Measurements from ENCODE around the gene ILF3. TPM values are rescaled to one million over a fixed set of nuclear protein-coding genes. Genes with fewer than 3 reads are reported as not detected.

The ILF3 gene
- total RNA-seq, 1 donor from 2014 or later = 509 TPM

- no peaks in the 10 kb centered on the region for H3K27me3 Mint-ChIP-seq (ENCODE audit: low read depth)
- peak; percentile 44 for DNase-seq (ENCODE audit: low spot score)
- H3K4me3 Mint-ChIP-seq (ENCODE audit: low read depth) = peak overlapping the region; percentile 95
- intact Hi-C loops (cut with micrococcal nuclease) = loop anchor here (5.0 kb wide), 1 partner anchor 94 kb away; no protein-coding TSS in a partner anchor
- H3K4me1 Mint-ChIP-seq (ENCODE audit: low read depth) = peaks cover 17% of the 10 kb centered on the region
- peak overlapping the region; percentile 80 for H3K27ac Mint-ChIP-seq
- H3K9me3 Mint-ChIP-seq = no peaks in the 10 kb centered on the region
- peaks cover 11% of the 10 kb centered on the region for H3K36me3 Mint-ChIP-seq (ENCODE audit: low read depth)
Measured at GRCh38 chr19:10718205-10719196, 64.4 kb downstream of the ILF3 start.

GRCh38 chr19:10719466-10719961 lies 65.4 kb downstream of the ILF3 start:
- peaks cover 20% of the 10 kb centered on the region for H3K4me1 Mint-ChIP-seq (ENCODE audit: low read depth)
- H3K27me3 Mint-ChIP-seq (ENCODE audit: low read depth) = no peaks in the 10 kb centered on the region
- H3K4me3 Mint-ChIP-seq (ENCODE audit: low read depth) = peak overlapping the region; percentile 95
- H3K36me3 Mint-ChIP-seq (ENCODE audit: low read depth) = peaks cover 8% of the 10 kb centered on the region
- H3K27ac Mint-ChIP-seq = peak overlapping the region; percentile 80
- no peak for DNase-seq (ENCODE audit: low spot score)
- H3K9me3 Mint-ChIP-seq = no peaks in the 10 kb centered on the region
- intact Hi-C loops (cut with micrococcal nuclease) = loop anchor here (5.0 kb wide), 1 partner anchor 93 kb away; no protein-coding TSS in a partner anchor

- intact Hi-C loops (cut with micrococcal nuclease) = no loop called here
- no peak overlapping the region for H3K27ac Mint-ChIP-seq
- no peak for DNase-seq (ENCODE audit: low spot score)
- no peaks in the 10 kb centered on the region for H3K9me3 Mint-ChIP-seq
- H3K36me3 Mint-ChIP-seq (ENCODE audit: low read depth) = peaks cover 16% of the 10 kb centered on the region
- H3K4me3 Mint-ChIP-seq (ENCODE audit: low read depth) = no peak overlapping the region
- H3K27me3 Mint-ChIP-seq (ENCODE audit: low read depth) = no peaks in the 10 kb centered on the region
- peaks cover 20% of the 10 kb centered on the region for H3K4me1 Mint-ChIP-seq (ENCODE audit: low read depth)
Measured at GRCh38 chr19:10720607-10721125, 66.5 kb downstream of the ILF3 start.

- Mint-ChIP-seq H3K27ac (no peak overlapping the region), H3K36me3 (ENCODE audit: low read depth) (peaks cover 35% of the 10 kb centered on the region), H3K4me1 (ENCODE audit: low read depth) (peaks cover 28% of the 10 kb centered on the region), H3K9me3 (no peaks in the 10 kb centered on the region), H3K4me3 (ENCODE audit: low read depth) (no peak overlapping the region), H3K27me3 (ENCODE audit: low read depth) (no peaks in the 10 kb centered on the region)
- DNase-seq (ENCODE audit: low spot score) = no peak
- intact Hi-C loops (cut with micrococcal nuclease) = no loop called here
Measured at GRCh38 chr19:10723591-10723990, 69.4 kb downstream of the ILF3 start.

GRCh38 chr19:10724573-10725071 lies 70.5 kb downstream of the ILF3 start:
- Mint-ChIP-seq H3K9me3 (no peaks in the 10 kb centered on the region), H3K36me3 (ENCODE audit: low read depth) (peaks cover 35% of the 10 kb centered on the region), H3K4me1 (ENCODE audit: low read depth) (peaks cover 31% of the 10 kb centered on the region), H3K4me3 (ENCODE audit: low read depth) (no peak overlapping the region), H3K27ac (no peak overlapping the region), H3K27me3 (ENCODE audit: low read depth) (no peaks in the 10 kb centered on the region)
- intact Hi-C loops (cut with micrococcal nuclease) = no loop called here
- no peak for DNase-seq (ENCODE audit: low spot score)

GRCh38 chr19:10725415-10725814 lies 71.3 kb downstream of the ILF3 start:
- DNase-seq (ENCODE audit: low spot score) = no peak
- peaks cover 35% of the 10 kb centered on the region for H3K36me3 Mint-ChIP-seq (ENCODE audit: low read depth)
- no peaks in the 10 kb centered on the region for H3K27me3 Mint-ChIP-seq (ENCODE audit: low read depth)
- H3K4me3 Mint-ChIP-seq (ENCODE audit: low read depth) = no peak overlapping the region
- H3K27ac Mint-ChIP-seq = no peak overlapping the region
- H3K4me1 Mint-ChIP-seq (ENCODE audit: low read depth) = peaks cover 34% of the 10 kb centered on the region
- H3K9me3 Mint-ChIP-seq = no peaks in the 10 kb centered on the region
- intact Hi-C loops (cut with micrococcal nuclease) = no loop called here

- H3K36me3 Mint-ChIP-seq (ENCODE audit: low read depth) = peaks cover 36% of the 10 kb centered on the region
- no peaks in the 10 kb centered on the region for H3K9me3 Mint-ChIP-seq
- H3K27me3 Mint-ChIP-seq (ENCODE audit: low read depth) = no peaks in the 10 kb centered on the region
- intact Hi-C loops (cut with micrococcal nuclease) = no loop called here
- no peak overlapping the region for H3K27ac Mint-ChIP-seq
- peaks cover 36% of the 10 kb centered on the region for H3K4me1 Mint-ChIP-seq (ENCODE audit: low read depth)
- no peak overlapping the region for H3K4me3 Mint-ChIP-seq (ENCODE audit: low read depth)
- DNase-seq (ENCODE audit: low spot score) = no peak
Measured at GRCh38 chr19:10726268-10726667, 72.1 kb downstream of the ILF3 start.

- H3K36me3 Mint-ChIP-seq (ENCODE audit: low read depth) = peaks cover 41% of the 10 kb centered on the region
- intact Hi-C loops (cut with micrococcal nuclease) = no loop called here
Measured at GRCh38 chr19:10727685-10728201, 73.6 kb downstream of the ILF3 start.

GRCh38 chr19:10729411-10729810 lies 75.3 kb downstream of the ILF3 start:
- H3K36me3 Mint-ChIP-seq (ENCODE audit: low read depth) = peaks cover 34% of the 10 kb centered on the region
- no peak overlapping the region for H3K27ac Mint-ChIP-seq
- peaks cover 37% of the 10 kb centered on the region for H3K4me1 Mint-ChIP-seq (ENCODE audit: low read depth)
- no peaks in the 10 kb centered on the region for H3K27me3 Mint-ChIP-seq (ENCODE audit: low read depth)
- intact Hi-C loops (cut with micrococcal nuclease) = no loop called here
- no peak overlapping the region for H3K4me3 Mint-ChIP-seq (ENCODE audit: low read depth)
- no peak for DNase-seq (ENCODE audit: low spot score)
- no peaks in the 10 kb centered on the region for H3K9me3 Mint-ChIP-seq

More at GRCh38 chr19:10727685-10728201, 73.6 kb downstream of the ILF3 start:
- no peak overlapping the region for H3K4me3 Mint-ChIP-seq (ENCODE audit: low read depth)
- no peaks in the 10 kb centered on the region for H3K9me3 Mint-ChIP-seq
- peaks cover 40% of the 10 kb centered on the region for H3K4me1 Mint-ChIP-seq (ENCODE audit: low read depth)
- DNase-seq (ENCODE audit: low spot score) = no peak
- H3K27me3 Mint-ChIP-seq (ENCODE audit: low read depth) = no peaks in the 10 kb centered on the region
- H3K27ac Mint-ChIP-seq = no peak overlapping the region

GRCh38 chr19:10730932-10731331 lies 76.8 kb downstream of the ILF3 start:
- Mint-ChIP-seq H3K27ac (peak overlapping the region; percentile 78), H3K36me3 (ENCODE audit: low read depth) (peaks cover 24% of the 10 kb centered on the region), H3K4me1 (ENCODE audit: low read depth) (peaks cover 37% of the 10 kb centered on the region), H3K9me3 (no peaks in the 10 kb centered on the region), H3K4me3 (ENCODE audit: low read depth) (no peak overlapping the region), H3K27me3 (ENCODE audit: low read depth) (no peaks in the 10 kb centered on the region)
- no peak for DNase-seq (ENCODE audit: low spot score)
- intact Hi-C loops (cut with micrococcal nuclease) = loop anchor here (2.0 kb wide), 1 partner anchor 28 kb away; no protein-coding TSS in a partner anchor

GRCh38 chr19:10735741-10736140 lies 81.6 kb downstream of the ILF3 start:
- Mint-ChIP-seq H3K4me3 (ENCODE audit: low read depth) (no peak overlapping the region), H3K36me3 (ENCODE audit: low read depth) (peaks cover 39% of the 10 kb centered on the region), H3K4me1 (ENCODE audit: low read depth) (peaks cover 25% of the 10 kb centered on the region), H3K27ac (no peak overlapping the region), H3K27me3 (ENCODE audit: low read depth) (no peaks in the 10 kb centered on the region), H3K9me3 (peaks cover 9% of the 10 kb centered on the region)
- DNase-seq (ENCODE audit: low spot score) = no peak
- intact Hi-C loops (cut with micrococcal nuclease) = no loop called here

- intact Hi-C loops (cut with micrococcal nuclease) = no loop called here
- no peak overlapping the region for H3K27ac Mint-ChIP-seq
- peaks cover 27% of the 10 kb centered on the region for H3K4me1 Mint-ChIP-seq (ENCODE audit: low read depth)
- H3K9me3 Mint-ChIP-seq = peaks cover 12% of the 10 kb centered on the region
- no peak overlapping the region for H3K4me3 Mint-ChIP-seq (ENCODE audit: low read depth)
- H3K27me3 Mint-ChIP-seq (ENCODE audit: low read depth) = no peaks in the 10 kb centered on the region
- no peak for DNase-seq (ENCODE audit: low spot score)
- peaks cover 43% of the 10 kb centered on the region for H3K36me3 Mint-ChIP-seq (ENCODE audit: low read depth)
Measured at GRCh38 chr19:10736189-10736588, 82.0 kb downstream of the ILF3 start.

Measured in activated T-helper 2 cell treated with anti-CD3 and anti-CD28 coated beads, Interferon-gamma antibody, Interleukin-2, Interleukin-4, amounts not matched to agents 10 μg/mL and 5 μg/mL and 100 μg/mL, durations not matched to agents 14 hours and 24 hours and 36 hours (primary cell).